ENCODE results near the gene ZNF784. TPM values are rescaled to one million over a fixed set of nuclear protein-coding genes. Genes with fewer than 3 reads are reported as not detected.

The ZNF784 gene
- total and polyA plus RNA-seq, 2 of the 13 experiments (the other 11 are each of a cell fraction or from before 2014, with no cell fraction given) = 4.1 to 4.2 TPM

GRCh38 chr19:55643003-55643886 is 18.9 kb upstream of the ZNF784 start, which contains the start of gene ZNF581 (continued):
- no peak for TF ChIP-seq DMTF1 (CRISPR knock-in tag; IDR thresholded peaks at IDR 0.05)
- TF ChIP-seq AGO1 (IDR thresholded peaks at IDR 0.05; ENCODE audit: low read depth, low read length, poor library complexity, severe bottlenecking) = peak; percentile 95
- peak; percentile 37; the same call in 1 of the 2 replicates for TF ChIP-seq ZNF614 (CRISPR knock-in tag; IDR thresholded peaks at IDR 0.05; ENCODE audit: borderline replicate concordance)
- no peak for TF ChIP-seq HINFP (CRISPR knock-in tag; IDR thresholded peaks at IDR 0.05; ENCODE audit: low read depth)
- 0 out of 2 replicates have a peak, but pooled peaks have one; percentile 55 for TF ChIP-seq ZNF251 (CRISPR knock-in tag; IDR thresholded peaks at IDR 0.05)
- TF ChIP-seq ZKSCAN5 (CRISPR knock-in tag; IDR thresholded peaks at IDR 0.05) = no peak
- TF ChIP-seq AHR (CRISPR knock-in tag; IDR thresholded peaks at IDR 0.05) = peak; percentile 82; the same call in 1 of the 2 replicates
- no peak for TF ChIP-seq IKZF1 (IDR thresholded peaks at IDR 0.05)
- TF ChIP-seq UBTF (CRISPR knock-in tag; IDR thresholded peaks at IDR 0.05) = peak; percentile 77
- TF ChIP-seq SMAD1 (CRISPR knock-in tag; IDR thresholded peaks at IDR 0.05; ENCODE audit: borderline replicate concordance, low read depth) = peak; percentile 75; the same call in 1 of the 2 replicates
- TF ChIP-seq AFF4 (CRISPR knock-in tag; IDR thresholded peaks at IDR 0.05) = no peak
- peak; percentile 67; the same call in 1 of the 2 replicates for TF ChIP-seq ZNF563 (CRISPR knock-in tag; IDR thresholded peaks at IDR 0.05)
- TF ChIP-seq TCF7L2 (IDR thresholded peaks at IDR 0.05; ENCODE audit: low read depth, low read length) = no peak
- 0 out of 2 replicates have a peak, but pooled peaks have one; percentile 62 for TF ChIP-seq PAX8 (CRISPR knock-in tag; IDR thresholded peaks at IDR 0.05; ENCODE audit: borderline replicate concordance)
- TF ChIP-seq TFDP2 (CRISPR knock-in tag; IDR thresholded peaks at IDR 0.05) = 0 out of 2 replicates have a peak, but pooled peaks have one; percentile 17
- peak; percentile 84 for TF ChIP-seq SAP130 (CRISPR knock-in tag; IDR thresholded peaks at IDR 0.05; ENCODE audit: low read depth)

Measured in HepG2 (cell line).